Loucy (cell line): ENCODE measurements around the gene FAM162A.
A peak's percentile ranks its signal among the peaks of the same experiment; 100 is the strongest.

ENCODE experiments used
- H2AFZ ChIP-seq: fragments of 200-600 bp; sonication (generic); 2 replicates; pipeline ENCODE4 v1.6.0; 2016; ENCODE audit warnings: antibody characterized with exemption, mild to moderate bottlenecking, low read length, moderate library complexity
- H3F3A ChIP-seq: fragments of 200-600 bp; 2 replicates; pipeline ENCODE4 v1.6.0; 2016; ENCODE audit warnings: antibody characterized with exemption, low read depth, mild to moderate bottlenecking
- H3K27me3 ChIP-seq: fragments of 200-600 bp; sonication (generic); 2 replicates; pipeline ENCODE4 v1.6.1; 2014; ENCODE audit warnings: low read length, mild to moderate bottlenecking; ENCODE audit not compliant: insufficient read depth, poor library complexity, severe bottlenecking
- H3K36me3 ChIP-seq: fragments of 200-600 bp; sonication (generic); 2 replicates; pipeline ENCODE4 v1.6.1; 2016; ENCODE audit warnings: low read length; ENCODE audit not compliant: insufficient read depth
- H3K4me1 ChIP-seq: fragments of 200-600 bp; sonication (generic); 2 replicates; pipeline ENCODE4 v1.5.1; 2014; ENCODE audit warnings: low read length, mild to moderate bottlenecking; ENCODE audit not compliant: insufficient read depth, poor library complexity, severe bottlenecking
- H3K4me2 ChIP-seq: fragments of 200-600 bp; sonication (generic); 2 replicates; pipeline ENCODE4 v1.6.0; 2014; ENCODE audit warnings: antibody characterized with exemption, low read length, low read depth, mild to moderate bottlenecking; ENCODE audit not compliant: poor library complexity, severe bottlenecking
- H3K4me3 ChIP-seq: fragments of 200-600 bp; sonication (generic); 2 replicates; pipeline ENCODE4 v1.5.1; 2014; ENCODE audit warnings: low read length, mild to moderate bottlenecking, mixed read lengths; ENCODE audit not compliant: poor library complexity, severe bottlenecking
- H3K79me2 ChIP-seq: fragments of 200-600 bp; sonication (generic); 2 replicates; pipeline ENCODE4 v1.6.1; 2014; ENCODE audit warnings: low read length; ENCODE audit not compliant: insufficient read depth
- H3K9ac ChIP-seq: fragments of 200-600 bp; sonication (generic); 2 replicates; pipeline ENCODE4 v1.6.0; 2014; ENCODE audit warnings: mild to moderate bottlenecking, low read depth, low read length, moderate library complexity; ENCODE audit not compliant: poor library complexity, severe bottlenecking
- H3K9me2 ChIP-seq: fragments of 200-600 bp; sonication (generic); replicated peaks from 2 replicates; pipeline ENCODE4 v1.6.1; 2016; ENCODE audit warnings: low read depth, low read length, mixed read lengths
- H3K9me3 ChIP-seq: fragments of 200-600 bp; sonication (generic); 2 replicates; pipeline ENCODE4 v1.6.1; 2014; ENCODE audit warnings: mild to moderate bottlenecking, antibody characterized with exemption, low read length, low read depth; ENCODE audit not compliant: insufficient read depth
- H4K20me1 ChIP-seq: fragments of 200-600 bp; sonication (generic); 2 replicates; pipeline ENCODE4 v1.6.0; 2014; ENCODE audit warnings: antibody characterized with exemption, low read length, mild to moderate bottlenecking; ENCODE audit not compliant: insufficient read depth, poor library complexity, severe bottlenecking
- EZH2phosphoT487 ChIP-seq: fragments of 200-600 bp; IDR thresholded peaks from 2 replicates; pipeline ENCODE4 v1.6.1; 2018; ENCODE audit warnings: antibody characterized with exemption, mild to moderate bottlenecking, moderate library complexity, borderline replicate concordance
- TF ChIP-seq, protein P1 (sequence below): fragments of 200-600 bp; sonication (generic); conservative IDR thresholded peaks from 2 replicates; pipeline ENCODE4 v1.5.1; 2014; ENCODE audit warnings: mild to moderate bottlenecking, antibody characterized with exemption, low read length

Gene FAM162A

GRCh38 chr3:122415762-122416654, 32.0 kb downstream of the FAM162A start, which contains the start of gene WDR5B:
TSS of gene WDR5B (minus strand) at chr3:122416062. CDS start at chr3:122415528, 534 bp downstream.
- Histone ChIP-seq H3K36me3 (peaks cover 16% of the 10 kb centered on the region; the same call in 1 of the 2 replicates), H4K20me1 (peaks cover 3% of the 10 kb centered on the region), H3K4me3 (peak within 1 kb of the TSS; percentile 85), H3K9ac (peak within 1 kb of the TSS; percentile 89), H3K9me3 (no peaks in the 10 kb centered on the region), H3K9me2 (no peaks in the 10 kb centered on the region), H3F3A (peaks cover 4% of the 10 kb centered on the region; the same call in 1 of the 2 replicates), H2AFZ (peak within 1 kb of the TSS; percentile 81), H3K4me2 (peak within 1 kb of the TSS; percentile 85), H3K79me2 (peaks cover 28% of the 10 kb centered on the region), H3K4me1 (peaks cover 23% of the 10 kb centered on the region), H3K27me3 (no peaks in the 10 kb centered on the region)
- no peak for TF ChIP-seq EZH2phosphoT487
- TF ChIP-seq, protein P1, sequence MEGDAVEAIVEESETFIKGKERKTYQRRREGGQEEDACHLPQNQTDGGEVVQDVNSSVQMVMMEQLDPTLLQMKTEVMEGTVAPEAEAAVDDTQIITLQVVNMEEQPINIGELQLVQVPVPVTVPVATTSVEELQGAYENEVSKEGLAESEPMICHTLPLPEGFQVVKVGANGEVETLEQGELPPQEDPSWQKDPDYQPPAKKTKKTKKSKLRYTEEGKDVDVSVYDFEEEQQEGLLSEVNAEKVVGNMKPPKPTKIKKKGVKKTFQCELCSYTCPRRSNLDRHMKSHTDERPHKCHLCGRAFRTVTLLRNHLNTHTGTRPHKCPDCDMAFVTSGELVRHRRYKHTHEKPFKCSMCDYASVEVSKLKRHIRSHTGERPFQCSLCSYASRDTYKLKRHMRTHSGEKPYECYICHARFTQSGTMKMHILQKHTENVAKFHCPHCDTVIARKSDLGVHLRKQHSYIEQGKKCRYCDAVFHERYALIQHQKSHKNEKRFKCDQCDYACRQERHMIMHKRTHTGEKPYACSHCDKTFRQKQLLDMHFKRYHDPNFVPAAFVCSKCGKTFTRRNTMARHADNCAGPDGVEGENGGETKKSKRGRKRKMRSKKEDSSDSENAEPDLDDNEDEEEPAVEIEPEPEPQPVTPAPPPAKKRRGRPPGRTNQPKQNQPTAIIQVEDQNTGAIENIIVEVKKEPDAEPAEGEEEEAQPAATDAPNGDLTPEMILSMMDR: no peak; the same call in 1 of the 2 replicates

DNA sequence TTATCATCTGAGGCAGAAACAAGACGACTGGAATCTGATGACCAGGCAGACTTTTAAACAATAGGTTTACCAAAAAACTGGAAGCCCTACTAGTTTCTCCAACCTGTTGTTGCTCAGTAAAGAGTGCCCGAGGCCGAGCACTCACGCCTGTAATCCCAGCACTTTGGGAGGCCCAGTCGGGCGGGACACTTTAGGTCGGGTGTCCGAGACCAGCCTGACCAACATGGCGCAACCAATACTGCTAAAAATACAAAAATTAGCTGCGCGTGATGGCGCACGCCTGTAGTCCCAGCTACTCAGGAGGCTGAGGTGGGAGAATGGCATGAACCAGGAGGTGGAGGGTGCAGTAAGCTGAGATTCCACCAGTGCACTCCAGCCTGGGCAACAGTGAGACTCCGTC, 33.0 kb downstream of the FAM162A start:
- TF ChIP-seq EZH2phosphoT487: no peak
- TF ChIP-seq, protein P1: no peak
- H3K4me3 ChIP-seq: peak overlapping the region; percentile 85
- no peak overlapping the region for H2AFZ ChIP-seq
- no peaks in the 10 kb centered on the region for H3K9me2 ChIP-seq
- peak overlapping the region; percentile 89 for H3K9ac ChIP-seq
- peaks cover 7% of the 10 kb centered on the region; the same call in 1 of the 2 replicates for H3K36me3 ChIP-seq
- H3K79me2 ChIP-seq: peaks cover 28% of the 10 kb centered on the region
- peaks cover 23% of the 10 kb centered on the region for H3K4me1 ChIP-seq
- no peaks in the 10 kb centered on the region for H3K9me3 ChIP-seq
- H3K27me3 ChIP-seq: no peaks in the 10 kb centered on the region
- H3F3A ChIP-seq: peaks cover 4% of the 10 kb centered on the region; the same call in 1 of the 2 replicates
- H4K20me1 ChIP-seq: peaks cover 3% of the 10 kb centered on the region
- peak overlapping the region; percentile 85 for H3K4me2 ChIP-seq

GRCh38 chr3:122421101-122421500, 37.1 kb downstream of the FAM162A start:
- TF ChIP-seq EZH2phosphoT487: no peak
- TF ChIP-seq, protein P1: no peak
- Histone ChIP-seq H3K9ac (no peak overlapping the region), H4K20me1 (no peaks in the 10 kb centered on the region), H3K79me2 (peaks cover 12% of the 10 kb centered on the region), H3K4me2 (no peak overlapping the region), H3K9me2 (no peaks in the 10 kb centered on the region), H3F3A (peaks cover 4% of the 10 kb centered on the region; the same call in 1 of the 2 replicates), H3K36me3 (peaks cover 17% of the 10 kb centered on the region; the same call in 1 of the 2 replicates), H3K4me3 (no peak overlapping the region), H3K4me1 (peaks cover 11% of the 10 kb centered on the region), H2AFZ (no peak overlapping the region), H3K27me3 (no peaks in the 10 kb centered on the region), H3K9me3 (no peaks in the 10 kb centered on the region)
